ENCODE measurements around the gene KDM4E.
"Not testable (repeated sequence)": the region's sequence is repeated elsewhere in the genome, so short reads cannot be mapped to it uniquely, and the experiment has no call there.

KDM4E gene

GRCh38 chr11:95016139-95016538, 8.9 kb upstream of the KDM4E start:
- Histone ChIP-seq H3K27ac (ENCODE audit: low read depth, low read length) (no peak overlapping the region), H3K9ac (ENCODE audit: low read depth, low read length) (no peak overlapping the region), H3K27me3 (ENCODE audit: control insufficient read depth, insufficient read depth, low read length) (no peaks in the 10 kb centered on the region), H3K36me3 (ENCODE audit: control insufficient read depth, insufficient read depth, low read length) (no peaks in the 10 kb centered on the region), H3K9me3 (ENCODE audit: control insufficient read depth, insufficient read depth, low read length) (no peaks in the 10 kb centered on the region), H3K4me1 (ENCODE audit: control insufficient read depth, insufficient read depth, low read length) (no peaks in the 10 kb centered on the region), H3K4me3 (ENCODE audit: low read depth, low read length) (no peak overlapping the region)

DNA sequence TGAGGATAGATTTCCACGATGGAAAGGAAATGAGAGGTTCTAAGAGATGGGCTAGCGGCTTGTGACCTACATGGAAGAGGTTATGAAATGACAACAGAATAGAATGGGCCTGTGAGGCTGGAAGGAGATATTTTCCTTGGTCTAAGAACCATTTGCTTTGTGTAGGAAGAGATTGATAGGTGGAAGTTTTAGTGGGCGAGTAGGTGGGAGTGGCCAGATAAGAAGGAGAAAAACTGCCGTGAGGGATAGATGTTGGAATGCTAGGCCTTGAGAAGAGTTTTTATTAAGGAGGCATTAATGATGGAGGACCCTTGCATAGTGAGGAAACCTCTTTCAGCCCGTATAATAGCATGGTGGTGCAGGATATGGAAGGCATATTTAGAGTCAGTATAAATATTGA, 3.6 kb upstream of the KDM4E start:
- H3K36me3 ChIP-seq (ENCODE audit: control insufficient read depth, insufficient read depth, low read length); H3K27me3 ChIP-seq (ENCODE audit: control insufficient read depth, insufficient read depth, low read length); H3K27ac ChIP-seq (ENCODE audit: low read depth, low read length); H3K4me3 ChIP-seq (ENCODE audit: low read depth, low read length); H3K9me3 ChIP-seq (ENCODE audit: control insufficient read depth, insufficient read depth, low read length); H3K4me1 ChIP-seq (ENCODE audit: control insufficient read depth, insufficient read depth, low read length); H3K9ac ChIP-seq (ENCODE audit: low read depth, low read length): not testable (repeated sequence)

DNA sequence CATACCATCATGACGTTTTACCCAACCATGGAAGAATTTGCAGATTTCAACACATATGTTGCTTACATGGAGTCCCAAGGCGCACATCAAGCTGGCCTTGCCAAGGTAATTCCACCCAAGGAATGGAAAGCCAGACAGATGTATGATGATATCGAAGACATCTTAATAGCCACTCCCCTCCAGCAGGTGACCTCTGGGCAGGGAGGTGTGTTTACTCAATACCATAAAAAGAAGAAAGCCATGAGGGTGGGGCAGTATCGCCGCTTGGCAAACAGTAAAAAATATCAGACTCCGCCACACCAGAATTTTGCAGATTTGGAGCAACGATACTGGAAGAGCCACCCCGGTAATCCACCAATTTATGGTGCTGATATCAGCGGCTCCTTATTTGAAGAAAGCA, 536 bp downstream of the KDM4E start:
- H3K27me3 ChIP-seq (ENCODE audit: control insufficient read depth, insufficient read depth, low read length); H3K4me1 ChIP-seq (ENCODE audit: control insufficient read depth, insufficient read depth, low read length); H3K27ac ChIP-seq (ENCODE audit: low read depth, low read length); H3K4me3 ChIP-seq (ENCODE audit: low read depth, low read length); H3K9ac ChIP-seq (ENCODE audit: low read depth, low read length); H3K36me3 ChIP-seq (ENCODE audit: control insufficient read depth, insufficient read depth, low read length); H3K9me3 ChIP-seq (ENCODE audit: control insufficient read depth, insufficient read depth, low read length): not testable (repeated sequence)

GRCh38 chr11:95028357-95028756, 3.3 kb downstream of the KDM4E start:
- Histone ChIP-seq H3K27me3 (ENCODE audit: control insufficient read depth, insufficient read depth, low read length) (no peaks in the 10 kb centered on the region), H3K9me3 (ENCODE audit: control insufficient read depth, insufficient read depth, low read length) (no peaks in the 10 kb centered on the region), H3K36me3 (ENCODE audit: control insufficient read depth, insufficient read depth, low read length) (no peaks in the 10 kb centered on the region), H3K4me3 (ENCODE audit: low read depth, low read length) (no peak overlapping the region), H3K4me1 (ENCODE audit: control insufficient read depth, insufficient read depth, low read length) (no peaks in the 10 kb centered on the region), H3K9ac (ENCODE audit: low read depth, low read length) (no peak overlapping the region), H3K27ac (ENCODE audit: low read depth, low read length) (no peak overlapping the region)

DNA sequence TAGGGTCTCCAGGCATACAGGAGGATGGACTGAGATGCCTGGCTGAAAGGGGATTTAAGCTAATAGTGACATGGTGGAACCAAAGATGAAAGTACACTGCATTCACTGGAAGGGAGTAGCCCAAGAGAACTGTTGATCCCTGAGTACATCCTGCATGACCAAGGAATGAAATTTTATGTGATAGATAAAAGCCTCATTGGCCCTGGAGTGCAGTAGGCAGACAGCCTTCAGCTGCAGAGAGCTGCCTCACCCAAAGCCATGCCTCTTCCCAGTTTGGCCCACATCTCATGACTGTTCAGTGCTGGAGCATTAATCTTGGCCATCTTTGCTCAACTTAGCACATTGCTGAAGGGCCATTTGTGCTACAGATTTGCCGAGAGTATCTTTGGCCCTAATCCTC, 8.0 kb downstream of the KDM4E start:
- no peaks in the 10 kb centered on the region for H3K9me3 ChIP-seq (ENCODE audit: control insufficient read depth, insufficient read depth, low read length)
- no peak overlapping the region for H3K4me3 ChIP-seq (ENCODE audit: low read depth, low read length)
- no peaks in the 10 kb centered on the region for H3K36me3 ChIP-seq (ENCODE audit: control insufficient read depth, insufficient read depth, low read length)
- H3K27ac ChIP-seq (ENCODE audit: low read depth, low read length), result no peak overlapping the region
- no peaks in the 10 kb centered on the region for H3K4me1 ChIP-seq (ENCODE audit: control insufficient read depth, insufficient read depth, low read length)
- H3K9ac ChIP-seq (ENCODE audit: low read depth, low read length), result no peak overlapping the region
- no peaks in the 10 kb centered on the region for H3K27me3 ChIP-seq (ENCODE audit: control insufficient read depth, insufficient read depth, low read length)

DNA sequence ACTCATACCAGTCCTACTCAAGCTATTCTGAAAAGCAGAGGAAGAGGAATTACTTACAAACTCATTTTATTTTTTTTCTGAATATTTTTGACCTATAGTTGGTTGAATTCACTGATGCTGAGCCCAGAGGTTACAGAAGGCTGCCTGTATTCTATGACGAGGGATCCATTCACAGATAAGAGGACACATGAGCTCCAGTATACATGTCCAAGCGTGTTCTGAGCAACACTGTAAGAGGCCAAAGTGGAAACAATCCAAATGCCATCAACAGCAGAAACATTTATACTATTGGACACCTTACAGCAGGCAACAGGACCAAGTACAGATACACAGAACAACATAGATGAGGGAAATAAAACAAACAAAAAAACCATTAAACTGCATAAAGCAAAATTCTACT, 10.3 kb downstream of the KDM4E start:
- Histone ChIP-seq H3K9ac (ENCODE audit: low read depth, low read length) (no peak overlapping the region), H3K36me3 (ENCODE audit: control insufficient read depth, insufficient read depth, low read length) (no peaks in the 10 kb centered on the region), H3K9me3 (ENCODE audit: control insufficient read depth, insufficient read depth, low read length) (no peaks in the 10 kb centered on the region), H3K27ac (ENCODE audit: low read depth, low read length) (no peak overlapping the region), H3K4me1 (ENCODE audit: control insufficient read depth, insufficient read depth, low read length) (no peaks in the 10 kb centered on the region), H3K27me3 (ENCODE audit: control insufficient read depth, insufficient read depth, low read length) (no peaks in the 10 kb centered on the region), H3K4me3 (ENCODE audit: low read depth, low read length) (no peak overlapping the region)

GRCh38 chr11:95037356-95038035, 12.4 kb downstream of the KDM4E start:
- H3K4me3 ChIP-seq (ENCODE audit: low read depth, low read length); H3K9me3 ChIP-seq (ENCODE audit: control insufficient read depth, insufficient read depth, low read length); H3K9ac ChIP-seq (ENCODE audit: low read depth, low read length); H3K36me3 ChIP-seq (ENCODE audit: control insufficient read depth, insufficient read depth, low read length); H3K4me1 ChIP-seq (ENCODE audit: control insufficient read depth, insufficient read depth, low read length); H3K27me3 ChIP-seq (ENCODE audit: control insufficient read depth, insufficient read depth, low read length); H3K27ac ChIP-seq (ENCODE audit: low read depth, low read length): not testable (repeated sequence)

GRCh38 chr11:95042239-95042638, 17.2 kb downstream of the KDM4E start:
- H3K9ac ChIP-seq (ENCODE audit: low read depth, low read length), result no peak overlapping the region
- H3K4me1 ChIP-seq (ENCODE audit: control insufficient read depth, insufficient read depth, low read length), result no peaks in the 10 kb centered on the region
- H3K9me3 ChIP-seq (ENCODE audit: control insufficient read depth, insufficient read depth, low read length), result no peaks in the 10 kb centered on the region
- no peak overlapping the region for H3K4me3 ChIP-seq (ENCODE audit: low read depth, low read length)
- no peaks in the 10 kb centered on the region for H3K36me3 ChIP-seq (ENCODE audit: control insufficient read depth, insufficient read depth, low read length)
- no peak overlapping the region for H3K27ac ChIP-seq (ENCODE audit: low read depth, low read length)
- H3K27me3 ChIP-seq (ENCODE audit: control insufficient read depth, insufficient read depth, low read length), result no peaks in the 10 kb centered on the region

GRCh38 chr11:95042906-95043305, 17.8 kb downstream of the KDM4E start:
- Histone ChIP-seq H3K27me3 (ENCODE audit: control insufficient read depth, insufficient read depth, low read length) (no peaks in the 10 kb centered on the region), H3K27ac (ENCODE audit: low read depth, low read length) (no peak overlapping the region), H3K4me1 (ENCODE audit: control insufficient read depth, insufficient read depth, low read length) (no peaks in the 10 kb centered on the region), H3K36me3 (ENCODE audit: control insufficient read depth, insufficient read depth, low read length) (no peaks in the 10 kb centered on the region), H3K9me3 (ENCODE audit: control insufficient read depth, insufficient read depth, low read length) (no peaks in the 10 kb centered on the region), H3K4me3 (ENCODE audit: low read depth, low read length) (no peak overlapping the region), H3K9ac (ENCODE audit: low read depth, low read length) (no peak overlapping the region)

DNA sequence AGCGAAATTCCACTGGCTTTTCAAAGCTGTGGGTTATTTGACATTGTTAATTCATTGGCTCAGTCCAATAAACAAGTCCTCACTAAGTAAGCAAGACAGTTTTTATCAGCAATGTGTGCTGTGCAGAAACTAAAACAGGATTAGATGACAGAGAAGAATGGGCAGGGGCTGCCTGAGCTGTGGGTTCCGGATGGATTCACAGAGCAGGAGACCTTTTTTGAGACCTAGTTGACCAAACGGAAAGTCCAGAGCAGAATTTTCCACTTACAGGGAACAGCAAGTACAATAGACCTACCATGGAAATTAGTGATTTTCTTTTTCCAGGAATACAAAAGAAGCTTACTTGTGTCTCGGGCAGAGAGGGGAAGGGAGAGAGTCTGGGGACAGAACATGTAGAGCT, 19.0 kb downstream of the KDM4E start:
- H3K27me3 ChIP-seq (ENCODE audit: control insufficient read depth, insufficient read depth, low read length), result no peaks in the 10 kb centered on the region
- H3K36me3 ChIP-seq (ENCODE audit: control insufficient read depth, insufficient read depth, low read length), result no peaks in the 10 kb centered on the region
- no peaks in the 10 kb centered on the region for H3K9me3 ChIP-seq (ENCODE audit: control insufficient read depth, insufficient read depth, low read length)

GRCh38 chr11:95045812-95046211, 20.8 kb downstream of the KDM4E start:
- no peak overlapping the region for H3K9ac ChIP-seq (ENCODE audit: low read depth, low read length)
- no peaks in the 10 kb centered on the region for H3K9me3 ChIP-seq (ENCODE audit: control insufficient read depth, insufficient read depth, low read length)
- no peaks in the 10 kb centered on the region for H3K4me1 ChIP-seq (ENCODE audit: control insufficient read depth, insufficient read depth, low read length)
- H3K27ac ChIP-seq (ENCODE audit: low read depth, low read length), result no peak overlapping the region
- H3K27me3 ChIP-seq (ENCODE audit: control insufficient read depth, insufficient read depth, low read length), result no peaks in the 10 kb centered on the region
- no peak overlapping the region for H3K4me3 ChIP-seq (ENCODE audit: low read depth, low read length)
- H3K36me3 ChIP-seq (ENCODE audit: control insufficient read depth, insufficient read depth, low read length), result no peaks in the 10 kb centered on the region

More for the DNA sequence above, 19.0 kb downstream of the KDM4E start:
- H3K27ac ChIP-seq (ENCODE audit: low read depth, low read length), result no peak overlapping the region
- H3K4me3 ChIP-seq (ENCODE audit: low read depth, low read length), result no peak overlapping the region
- H3K4me1 ChIP-seq (ENCODE audit: control insufficient read depth, insufficient read depth, low read length), result no peaks in the 10 kb centered on the region
- H3K9ac ChIP-seq (ENCODE audit: low read depth, low read length), result no peak overlapping the region

DNA sequence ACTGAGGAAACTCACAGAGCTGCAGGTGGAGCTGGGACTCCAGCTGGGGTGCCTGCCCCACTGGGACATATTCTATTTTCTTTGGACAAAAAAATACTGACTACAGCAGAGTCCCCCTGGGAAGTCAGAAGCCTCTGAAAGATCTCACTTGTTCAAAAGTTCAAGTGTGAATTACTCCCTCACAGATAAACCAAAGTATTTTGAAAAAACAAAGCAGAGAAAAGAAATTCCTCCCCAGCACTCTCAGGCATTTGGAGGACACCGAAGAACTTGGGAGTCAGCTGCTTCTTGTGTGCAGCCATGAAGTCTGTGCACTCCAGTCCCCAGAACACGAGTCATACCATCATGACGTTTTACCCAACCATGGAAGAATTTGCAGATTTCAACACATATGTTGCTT, 24.1 kb downstream of the KDM4E start, which contains the start of gene KDM4F:
Gene KDM4F (plus strand): TSS at position 301 of the 400 bp plus-strand sequence.
- not testable (repeated sequence) for H3K27ac ChIP-seq (ENCODE audit: low read depth, low read length); H3K9me3 ChIP-seq (ENCODE audit: control insufficient read depth, insufficient read depth, low read length); H3K4me1 ChIP-seq (ENCODE audit: control insufficient read depth, insufficient read depth, low read length); H3K4me3 ChIP-seq (ENCODE audit: low read depth, low read length); H3K36me3 ChIP-seq (ENCODE audit: control insufficient read depth, insufficient read depth, low read length); H3K9ac ChIP-seq (ENCODE audit: low read depth, low read length); H3K27me3 ChIP-seq (ENCODE audit: control insufficient read depth, insufficient read depth, low read length)

Measured in HUES48 (cell line).